ENCODE measurements around the gene ACTA2. TPM values are rescaled to one million over a fixed set of nuclear protein-coding genes. Genes with fewer than 3 reads are reported as not detected.

Gene ACTA2
- polyA plus RNA-seq, 1 of the 3 experiments (the other 2 are of a cell fraction): 130 TPM

DNA sequence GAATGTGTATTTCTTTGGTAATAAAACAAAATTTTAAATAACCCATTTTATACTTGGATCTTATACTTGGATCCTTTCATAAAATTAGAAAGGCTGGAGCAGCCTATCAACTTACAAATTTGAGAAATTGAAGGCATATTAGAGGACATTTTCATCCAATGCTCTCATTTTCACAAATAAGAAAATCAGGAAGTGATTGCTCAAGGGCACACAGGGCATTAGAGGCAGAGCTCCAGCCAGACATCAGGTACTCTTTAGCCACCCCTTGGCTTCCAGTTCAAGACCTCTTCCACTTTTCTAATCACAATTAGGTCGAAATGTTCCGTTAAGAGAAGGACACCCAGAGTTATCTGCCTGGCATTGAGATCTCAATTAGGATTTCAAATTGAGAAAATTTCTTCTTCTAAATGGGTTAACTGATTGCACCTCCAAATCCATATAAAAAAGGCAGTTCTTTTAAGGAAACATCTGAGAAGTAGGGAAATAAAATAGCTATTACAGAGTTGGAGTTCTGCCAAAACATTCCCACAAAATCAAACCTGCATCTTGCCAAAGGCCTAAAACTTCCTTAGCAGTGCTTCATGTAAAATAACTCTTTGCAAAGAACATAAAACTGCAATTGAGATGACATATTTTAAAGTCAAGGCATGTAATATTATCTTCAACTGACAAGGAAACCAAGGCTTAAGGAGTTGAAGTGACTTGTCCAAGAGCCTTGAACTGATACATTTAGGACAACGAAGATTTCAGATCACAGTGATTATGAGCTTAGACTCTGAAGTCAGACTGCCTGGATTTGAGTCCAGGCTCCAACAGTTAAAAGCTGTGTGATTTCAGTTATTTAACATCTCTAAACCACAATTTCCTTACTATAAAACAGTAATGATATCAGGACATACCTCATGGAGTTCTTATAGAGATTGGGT is 2.4 kb downstream of the ACTA2 start (continued):
- TF ChIP-seq, protein P1, sequence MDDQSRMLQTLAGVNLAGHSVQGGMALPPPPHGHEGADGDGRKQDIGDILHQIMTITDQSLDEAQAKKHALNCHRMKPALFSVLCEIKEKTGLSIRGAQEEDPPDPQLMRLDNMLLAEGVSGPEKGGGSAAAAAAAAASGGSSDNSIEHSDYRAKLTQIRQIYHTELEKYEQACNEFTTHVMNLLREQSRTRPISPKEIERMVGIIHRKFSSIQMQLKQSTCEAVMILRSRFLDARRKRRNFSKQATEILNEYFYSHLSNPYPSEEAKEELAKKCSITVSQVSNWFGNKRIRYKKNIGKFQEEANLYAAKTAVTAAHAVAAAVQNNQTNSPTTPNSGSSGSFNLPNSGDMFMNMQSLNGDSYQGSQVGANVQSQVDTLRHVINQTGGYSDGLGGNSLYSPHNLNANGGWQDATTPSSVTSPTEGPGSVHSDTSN (IDR thresholded peaks at IDR 0.05): 0 out of 2 replicates have a peak, but pooled peaks have one; percentile 13
- TF ChIP-seq SIN3A (IDR thresholded peaks at IDR 0.05; ENCODE audit: borderline replicate concordance, low read depth, low read length): no peak

DNA sequence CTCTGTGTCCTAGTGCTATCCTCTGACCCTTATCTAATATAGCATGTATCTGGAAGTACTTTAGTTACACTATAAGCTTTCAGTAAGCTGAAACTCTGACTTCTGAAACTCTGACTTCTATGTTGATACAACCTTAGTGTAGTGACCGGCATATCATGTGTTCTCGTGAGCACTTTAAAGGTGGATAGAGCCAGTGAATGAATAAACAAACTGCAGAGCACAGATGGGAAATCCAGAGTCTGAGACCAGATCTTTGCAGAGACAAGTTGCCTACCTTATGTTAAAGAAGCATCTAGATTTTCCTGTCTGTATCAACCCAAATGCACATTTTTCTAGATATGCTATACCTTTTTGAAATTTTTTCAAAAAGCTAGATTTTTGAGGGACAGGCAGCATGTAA is 3.5 kb downstream of the ACTA2 start:
- Histone ChIP-seq H3K9me2 (no peaks in the 10 kb centered on the region), H3K9ac (no peak overlapping the region), H4K20me1 (ENCODE audit: insufficient read depth) (no peaks in the 10 kb centered on the region), H2AFZ (ENCODE audit: low read depth) (no peak overlapping the region), H3F3A (replicated peaks; ENCODE audit: insufficient read depth) (peaks cover 37% of the 10 kb centered on the region), H3K4me2 (no peak overlapping the region), H3K27me3 (ENCODE audit: insufficient read depth) (no peaks in the 10 kb centered on the region), H3K9me3 (no peaks in the 10 kb centered on the region), H3K4me3 (ENCODE audit: low read depth in 2 of 2, low read length in 1 of 2) (no peak overlapping the region), H3K27ac (ENCODE audit: low read depth in 2 of 2, low read length in 1 of 2) (peak overlapping the region; percentile 84 to 97; a peak in 2 of 4 replicates), H3K4me1 (ENCODE audit: control insufficient read depth in 1 of 2, insufficient read depth in 2 of 2, low read depth in 1 of 2, low read length in 1 of 2) (peaks cover 38 to 42% of the 10 kb centered on the region in 2 experiments; a peak in 3 of 4 replicates), H3K36me3 (replicated peaks in 1 of 2; ENCODE audit: control insufficient read depth in 1 of 2, insufficient read depth in 2 of 2, low read length in 1 of 2) (peaks cover 3 to 10% of the 10 kb centered on the region in 2 experiments), H3K79me2 (ENCODE audit: insufficient read depth) (peaks cover 27% of the 10 kb centered on the region; the same call in 1 of the 2 replicates)
- ChIA-PET POLR2A (no interaction called here), CTCF (interaction anchor here (0.6 to 1.8 kb wide), 6 partner anchors 9 to 268 kb away, joined by 3 to 14 read pairs (median 4); no protein-coding TSS in a partner anchor)
- no peak for DNase-seq
- no peak for TF ChIP-seq FOSL2 (IDR thresholded peaks at IDR 0.05; ENCODE audit: borderline replicate concordance, low read depth)
- no peak for TF ChIP-seq MEF2A (IDR thresholded peaks at IDR 0.05; ENCODE audit: borderline replicate concordance, low read depth)
- TF ChIP-seq RFX5 (IDR thresholded peaks at IDR 0.05; ENCODE audit: low read length): no peak
- no peak for TF ChIP-seq NRF1 (IDR thresholded peaks at IDR 0.05; ENCODE audit: low read depth, low read length)
- TF ChIP-seq GATA2 (CRISPR knock-in tag; IDR thresholded peaks at IDR 0.05): no peak
- no peak for TF ChIP-seq ELF1 (IDR thresholded peaks at IDR 0.05)
- 97% methylated on average over 2 of the region's 2 CpGs for WGBS (ENCODE audit: low lambda C conversion rate)

DNA sequence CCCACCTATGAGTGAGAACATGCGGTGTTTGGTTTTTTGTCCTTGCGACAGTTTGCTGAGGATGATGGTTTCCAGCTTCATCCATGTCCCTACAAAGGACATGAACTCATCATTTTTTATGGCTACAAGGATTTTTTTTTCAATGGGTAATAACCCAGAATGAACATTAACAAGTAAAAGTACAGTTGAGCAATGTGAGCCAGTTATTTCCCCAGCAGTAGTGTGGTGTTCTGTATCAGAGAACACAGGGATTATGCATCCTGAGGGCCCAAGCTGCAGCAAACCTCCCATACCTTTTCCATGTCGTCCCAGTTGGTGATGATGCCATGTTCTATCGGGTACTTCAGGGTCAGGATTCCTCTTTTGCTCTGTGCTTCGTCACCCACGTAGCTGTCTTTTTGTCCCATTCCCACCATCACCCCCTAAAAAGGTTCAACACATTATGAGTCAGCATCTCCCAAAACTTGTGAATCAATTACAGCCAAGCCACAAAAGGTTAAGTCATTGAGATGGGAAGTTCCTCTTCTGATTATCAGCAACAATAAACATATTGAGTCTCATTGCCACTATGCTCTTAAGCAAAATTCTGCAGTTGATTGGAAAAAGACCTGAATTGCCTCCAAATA is 5.5 kb downstream of the ACTA2 start:
- Histone ChIP-seq H3K4me3 (ENCODE audit: low read depth in 2 of 2, low read length in 1 of 2) (no peak overlapping the region), H3K36me3 (replicated peaks in 1 of 2; ENCODE audit: control insufficient read depth in 1 of 2, insufficient read depth in 2 of 2, low read length in 1 of 2) (peaks cover 18 to 22% of the 10 kb centered on the region in 2 experiments), H3K9ac (no peak overlapping the region), H3K79me2 (ENCODE audit: insufficient read depth) (peaks cover 27% of the 10 kb centered on the region; the same call in 1 of the 2 replicates), H3K9me2 (no peaks in the 10 kb centered on the region), H3K4me2 (no peak overlapping the region), H3K27ac (ENCODE audit: low read depth in 2 of 2, low read length in 1 of 2) (no peak overlapping the region), H2AFZ (ENCODE audit: low read depth) (no peak overlapping the region), H3K27me3 (ENCODE audit: insufficient read depth) (no peaks in the 10 kb centered on the region), H3K9me3 (no peaks in the 10 kb centered on the region), H3K4me1 (ENCODE audit: control insufficient read depth in 1 of 2, insufficient read depth in 2 of 2, low read depth in 1 of 2, low read length in 1 of 2) (peaks cover 23 to 27% of the 10 kb centered on the region in 2 experiments; a peak in 3 of 4 replicates), H3F3A (replicated peaks; ENCODE audit: insufficient read depth) (peaks cover 22% of the 10 kb centered on the region), H4K20me1 (ENCODE audit: insufficient read depth) (no peaks in the 10 kb centered on the region)
- DNase-seq: no peak
- 79% methylated on average over 6 of the region's 6 CpGs for WGBS (ENCODE audit: low lambda C conversion rate)
- CTCF ChIA-PET: interaction anchor here (0.7 to 7.1 kb wide), 7 partner anchors 38 to 272 kb away, joined by 3 to 41 read pairs (median 3); partner anchors contain the start of gene FAS
- POLR2A ChIA-PET: no interaction called here
- TF ChIP-seq SMC3 (IDR thresholded peaks at IDR 0.05; ENCODE audit: low read depth, low read length): no peak
- TF ChIP-seq, protein P2, sequence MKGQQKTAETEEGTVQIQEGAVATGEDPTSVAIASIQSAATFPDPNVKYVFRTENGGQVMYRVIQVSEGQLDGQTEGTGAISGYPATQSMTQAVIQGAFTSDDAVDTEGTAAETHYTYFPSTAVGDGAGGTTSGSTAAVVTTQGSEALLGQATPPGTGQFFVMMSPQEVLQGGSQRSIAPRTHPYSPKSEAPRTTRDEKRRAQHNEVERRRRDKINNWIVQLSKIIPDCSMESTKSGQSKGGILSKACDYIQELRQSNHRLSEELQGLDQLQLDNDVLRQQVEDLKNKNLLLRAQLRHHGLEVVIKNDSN (IDR thresholded peaks at IDR 0.05; ENCODE audit: borderline replicate concordance, low read depth): no peak
- TF ChIP-seq GATA2 (CRISPR knock-in tag; IDR thresholded peaks at IDR 0.05): no peak
- TF ChIP-seq, protein P3, sequence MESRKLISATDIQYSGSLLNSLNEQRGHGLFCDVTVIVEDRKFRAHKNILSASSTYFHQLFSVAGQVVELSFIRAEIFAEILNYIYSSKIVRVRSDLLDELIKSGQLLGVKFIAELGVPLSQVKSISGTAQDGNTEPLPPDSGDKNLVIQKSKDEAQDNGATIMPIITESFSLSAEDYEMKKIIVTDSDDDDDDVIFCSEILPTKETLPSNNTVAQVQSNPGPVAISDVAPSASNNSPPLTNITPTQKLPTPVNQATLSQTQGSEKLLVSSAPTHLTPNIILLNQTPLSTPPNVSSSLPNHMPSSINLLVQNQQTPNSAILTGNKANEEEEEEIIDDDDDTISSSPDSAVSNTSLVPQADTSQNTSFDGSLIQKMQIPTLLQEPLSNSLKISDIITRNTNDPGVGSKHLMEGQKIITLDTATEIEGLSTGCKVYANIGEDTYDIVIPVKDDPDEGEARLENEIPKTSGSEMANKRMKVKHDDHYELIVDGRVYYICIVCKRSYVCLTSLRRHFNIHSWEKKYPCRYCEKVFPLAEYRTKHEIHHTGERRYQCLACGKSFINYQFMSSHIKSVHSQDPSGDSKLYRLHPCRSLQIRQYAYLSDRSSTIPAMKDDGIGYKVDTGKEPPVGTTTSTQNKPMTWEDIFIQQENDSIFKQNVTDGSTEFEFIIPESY (IDR thresholded peaks at IDR 0.05; ENCODE audit: borderline replicate concordance, low read depth): no peak
- TF ChIP-seq SIN3A (IDR thresholded peaks at IDR 0.05; ENCODE audit: borderline replicate concordance, low read depth, low read length): no peak
- TF ChIP-seq, protein P4, sequence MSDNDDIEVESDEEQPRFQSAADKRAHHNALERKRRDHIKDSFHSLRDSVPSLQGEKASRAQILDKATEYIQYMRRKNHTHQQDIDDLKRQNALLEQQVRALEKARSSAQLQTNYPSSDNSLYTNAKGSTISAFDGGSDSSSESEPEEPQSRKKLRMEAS (IDR thresholded peaks at IDR 0.05; ENCODE audit: low read depth): no peak
- no peak for TF ChIP-seq TAF1 (IDR thresholded peaks at IDR 0.05; ENCODE audit: borderline replicate concordance, low read depth, low read length)
- TF ChIP-seq, protein P5, sequence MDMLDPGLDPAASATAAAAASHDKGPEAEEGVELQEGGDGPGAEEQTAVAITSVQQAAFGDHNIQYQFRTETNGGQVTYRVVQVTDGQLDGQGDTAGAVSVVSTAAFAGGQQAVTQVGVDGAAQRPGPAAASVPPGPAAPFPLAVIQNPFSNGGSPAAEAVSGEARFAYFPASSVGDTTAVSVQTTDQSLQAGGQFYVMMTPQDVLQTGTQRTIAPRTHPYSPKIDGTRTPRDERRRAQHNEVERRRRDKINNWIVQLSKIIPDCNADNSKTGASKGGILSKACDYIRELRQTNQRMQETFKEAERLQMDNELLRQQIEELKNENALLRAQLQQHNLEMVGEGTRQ (IDR thresholded peaks at IDR 0.05; ENCODE audit: borderline replicate concordance, low read depth, low read length): no peak

Data from SK-N-SH (cell line).